Measurements from ENCODE around the gene PON2. TPM values are rescaled to one million over a fixed set of nuclear protein-coding genes. Genes with fewer than 3 reads are reported as not detected.

PON2 gene
- total and polyA plus RNA-seq, 2 of the 13 experiments (the other 11 are each of a cell fraction or from before 2014, with no cell fraction given): 202 to 217 TPM

DNA sequence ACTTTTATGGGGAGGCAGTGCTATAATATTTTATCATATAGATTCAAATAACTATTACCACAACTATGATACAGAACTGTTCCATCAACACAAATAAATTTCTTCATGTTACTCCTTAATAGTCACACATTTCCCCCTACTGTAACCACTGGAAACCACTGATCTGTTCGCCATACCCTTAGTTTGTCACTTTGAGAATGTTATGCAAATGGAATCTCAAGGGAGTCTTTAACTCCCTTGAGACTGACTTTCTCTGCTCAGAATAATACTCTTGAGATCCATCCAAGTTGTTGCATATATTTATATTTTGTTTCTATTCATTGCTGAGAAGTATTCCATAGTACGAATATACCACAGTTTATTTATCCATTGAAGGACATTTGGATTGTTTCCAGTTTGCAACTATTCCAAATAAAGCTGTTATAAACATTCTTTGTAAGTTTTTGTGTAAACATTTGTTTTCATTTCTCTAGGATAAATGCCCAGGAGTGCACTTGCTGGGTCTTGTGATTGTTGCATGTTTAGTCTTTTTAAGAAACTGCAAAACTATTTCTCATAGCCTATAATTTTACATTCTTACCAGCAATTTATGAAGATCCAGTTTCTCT is 19.7 kb upstream of the PON2 start:
- TF ChIP-seq ATRX (CRISPR knock-in tag; IDR thresholded peaks at IDR 0.05; ENCODE audit: borderline replicate concordance) (no peak), ZNF546 (CRISPR knock-in tag; conservative IDR thresholded peaks at IDR 0.05) (no peak), ZNF782 (CRISPR knock-in tag; IDR thresholded peaks at IDR 0.05; ENCODE audit: borderline replicate concordance) (no peak), ATAD3A (CRISPR knock-in tag; IDR thresholded peaks at IDR 0.05) (no peak), ZNF614 (CRISPR knock-in tag; IDR thresholded peaks at IDR 0.05; ENCODE audit: borderline replicate concordance) (no peak)
- H2AFZ ChIP-seq (ENCODE audit: low read length): no peak overlapping the region
- DNase-seq (ENCODE audit: low spot score) (no peak), FAIRE-seq (no peak), ATAC-seq (no peak)
- ChIA-PET POLR2A (no interaction called here), CTCF (ENCODE audit: low intra/inter-chr PET ratio, low total read pairs) (no interaction called here)
- no peaks in the 10 kb centered on the region for H3K4me1 ChIP-seq (ENCODE audit: insufficient read depth, low read length)
- H3K36me3 ChIP-seq (replicated peaks in 1 of 2; ENCODE audit: control insufficient read depth in 1 of 2, insufficient read depth in 2 of 2, low read length in 2 of 2): no peaks in the 10 kb centered on the region
- intact Hi-C loops (cut with micrococcal nuclease; ENCODE audit: unreplicated experiment) (no loop called here), in situ Hi-C loops (cut with HindIII; ENCODE audit: extremely low pct_ligation_motif_present, low pct_unique_long_range_greater_than_20kb) (no loop called here)
- no peak overlapping the region for H3K4me2 ChIP-seq (ENCODE audit: low read depth, low read length)
- BruUV-seq (replicated peaks): no TSS peak
- no peak overlapping the region for H3K9ac ChIP-seq (ENCODE audit: insufficient read depth, low read depth, low read length)
- no peak overlapping the region for H3K4me3 ChIP-seq (replicated peaks in 1 of 3; ENCODE audit: insufficient read depth in 1 of 3, low read depth in 2 of 3, low read length in 3 of 3)
- no peaks in the 10 kb centered on the region for H3K79me2 ChIP-seq (ENCODE audit: insufficient read depth, low read length)
- no peaks in the 10 kb centered on the region for H3K27me3 ChIP-seq (ENCODE audit: control insufficient read depth in 1 of 2, insufficient read depth in 2 of 2, low read length in 2 of 2)
- WGBS (ENCODE audit: low lambda C conversion rate): 87% methylated on average over 2 of the region's 2 CpGs
- peaks cover 5% of the 10 kb centered on the region; the same call in 1 of the 2 replicates for H3K9me3 ChIP-seq (ENCODE audit: low read length)
- H4K20me1 ChIP-seq (ENCODE audit: insufficient read depth, low read length): no peaks in the 10 kb centered on the region
- H3K27ac ChIP-seq (ENCODE audit: extremely low read length, insufficient read depth, low read length): no peak overlapping the region

DNA sequence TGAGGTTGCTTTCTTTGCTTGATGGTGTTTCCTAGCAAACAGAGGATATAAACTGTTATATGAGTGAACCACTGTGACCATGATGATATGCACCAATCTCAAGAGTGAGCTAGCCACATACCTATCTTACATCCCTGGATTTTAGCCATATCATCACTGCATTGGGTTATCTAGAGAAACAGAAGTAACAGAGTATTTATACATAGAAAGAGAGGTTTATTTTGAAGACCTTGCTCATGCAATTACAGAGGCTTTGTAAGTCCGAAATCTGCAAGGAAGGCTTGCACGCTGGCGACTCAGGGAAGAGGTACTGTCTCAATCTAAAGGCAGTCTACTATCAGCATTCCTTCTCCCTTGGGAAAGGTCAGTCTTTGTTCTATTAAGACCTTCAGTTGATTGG is 11.8 kb upstream of the PON2 start:
- no TSS peak for BruUV-seq (replicated peaks)
- Histone ChIP-seq H3K79me2 (ENCODE audit: insufficient read depth, low read length) (no peaks in the 10 kb centered on the region), H3K4me2 (ENCODE audit: low read depth, low read length) (no peak overlapping the region), H2AFZ (ENCODE audit: low read length) (no peak overlapping the region), H3K27ac (ENCODE audit: extremely low read length, insufficient read depth, low read length) (no peak overlapping the region), H3K4me3 (replicated peaks in 1 of 3; ENCODE audit: insufficient read depth in 1 of 3, low read depth in 2 of 3, low read length in 3 of 3) (no peak overlapping the region), H4K20me1 (ENCODE audit: insufficient read depth, low read length) (no peaks in the 10 kb centered on the region), H3K36me3 (replicated peaks in 1 of 2; ENCODE audit: control insufficient read depth in 1 of 2, insufficient read depth in 2 of 2, low read length in 2 of 2) (no peaks in the 10 kb centered on the region), H3K9ac (ENCODE audit: insufficient read depth, low read depth, low read length) (no peak overlapping the region), H3K27me3 (ENCODE audit: control insufficient read depth in 1 of 2, insufficient read depth in 2 of 2, low read length in 2 of 2) (no peaks in the 10 kb centered on the region), H3K4me1 (ENCODE audit: insufficient read depth, low read length) (peaks cover 36% of the 10 kb centered on the region), H3K9me3 (ENCODE audit: low read length) (no peaks in the 10 kb centered on the region)
- ChIA-PET POLR2A (no interaction called here), CTCF (ENCODE audit: low intra/inter-chr PET ratio, low total read pairs) (no interaction called here)
- in situ Hi-C loops (cut with HindIII; ENCODE audit: extremely low pct_ligation_motif_present, low pct_unique_long_range_greater_than_20kb) (no loop called here), intact Hi-C loops (cut with micrococcal nuclease; ENCODE audit: unreplicated experiment) (no loop called here)
- TF ChIP-seq ONECUT2 (CRISPR knock-in tag; IDR thresholded peaks at IDR 0.05): no peak
- DNase-seq (ENCODE audit: low spot score) (no peak), ATAC-seq (no peak), FAIRE-seq (no peak)
- WGBS (ENCODE audit: low lambda C conversion rate): 100% methylated on average over 3 of the region's 3 CpGs

All from HepG2 (cell line).